ENCODE data around the gene ZPBP2.
"Not testable (repeated sequence)": the region's sequence is repeated elsewhere in the genome, so short reads cannot be mapped to it uniquely, and the experiment has no call there.

ZPBP2 gene, protein sequence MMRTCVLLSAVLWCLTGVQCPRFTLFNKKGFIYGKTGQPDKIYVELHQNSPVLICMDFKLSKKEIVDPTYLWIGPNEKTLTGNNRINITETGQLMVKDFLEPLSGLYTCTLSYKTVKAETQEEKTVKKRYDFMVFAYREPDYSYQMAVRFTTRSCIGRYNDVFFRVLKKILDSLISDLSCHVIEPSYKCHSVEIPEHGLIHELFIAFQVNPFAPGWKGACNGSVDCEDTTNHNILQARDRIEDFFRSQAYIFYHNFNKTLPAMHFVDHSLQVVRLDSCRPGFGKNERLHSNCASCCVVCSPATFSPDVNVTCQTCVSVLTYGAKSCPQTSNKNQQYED

DNA sequence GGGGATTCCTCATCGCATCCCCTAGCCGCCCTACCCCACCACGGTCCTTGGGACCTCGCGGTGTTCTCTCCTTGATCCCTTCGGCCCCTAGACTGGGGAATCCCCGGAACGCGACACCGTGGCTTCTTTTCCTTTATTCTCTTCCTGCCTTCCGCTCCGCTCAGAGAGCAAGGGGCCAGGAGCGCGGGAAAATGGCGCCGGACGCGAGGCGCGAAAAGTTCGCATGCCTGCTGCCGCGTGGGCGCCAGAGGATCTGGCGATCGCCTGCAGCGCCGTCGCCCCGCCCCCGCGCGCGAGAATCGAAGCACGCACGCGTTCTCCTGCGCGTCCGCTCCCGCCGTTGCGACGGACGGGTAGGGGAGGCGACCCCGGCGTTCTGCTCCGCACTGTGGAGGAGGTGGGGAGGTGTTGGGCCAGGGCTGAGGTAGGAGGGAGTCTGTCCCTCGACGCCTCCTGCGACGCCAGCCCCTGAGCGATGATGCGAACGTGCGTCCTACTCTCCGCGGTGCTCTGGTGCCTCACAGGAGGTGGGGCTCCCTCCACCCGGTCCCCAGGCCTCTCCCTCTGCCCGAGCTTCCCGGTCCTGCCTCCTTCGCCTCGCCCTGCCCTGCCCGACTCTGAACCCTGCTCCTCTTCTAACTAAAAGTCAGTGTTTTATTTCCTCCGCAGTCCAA lies at the start of gene ZPBP2:
Gene ZPBP2 (plus strand): TSS at position 323 of the 674 bp plus-strand sequence. CDS start 153 bp downstream, at position 476.
- no peak for DNase-seq

DNA sequence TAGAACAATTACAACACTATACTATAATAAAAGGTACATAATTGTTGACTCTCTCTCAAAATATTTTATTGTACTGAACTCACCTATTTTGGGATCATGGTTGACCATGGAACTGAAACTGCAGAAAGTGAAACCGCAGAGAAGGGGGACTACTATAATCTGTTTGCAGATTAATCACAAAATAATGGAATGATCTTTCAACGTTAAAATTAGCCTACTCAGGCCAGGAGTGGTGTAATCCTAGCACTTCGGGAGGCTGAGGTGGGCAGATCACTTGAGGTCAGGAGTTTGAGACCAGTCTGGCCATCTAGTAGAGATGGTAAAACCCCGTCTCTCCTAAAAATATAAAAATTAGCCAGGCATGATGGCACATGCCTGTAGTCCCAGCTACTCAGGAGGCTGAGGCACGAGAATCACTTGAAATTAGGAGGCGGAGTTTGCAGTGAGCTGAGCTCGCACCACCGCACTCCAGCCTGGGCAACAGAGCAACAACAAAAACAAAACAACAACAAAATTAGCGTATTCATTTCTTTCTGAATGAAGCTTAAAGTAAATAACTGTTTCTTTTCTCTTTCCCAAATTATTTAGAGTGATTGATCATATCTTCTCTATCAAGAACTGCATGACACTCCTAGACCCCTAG lies 49.5 kb upstream of the ZPBP2 start:
- no peak for DNase-seq

DNA sequence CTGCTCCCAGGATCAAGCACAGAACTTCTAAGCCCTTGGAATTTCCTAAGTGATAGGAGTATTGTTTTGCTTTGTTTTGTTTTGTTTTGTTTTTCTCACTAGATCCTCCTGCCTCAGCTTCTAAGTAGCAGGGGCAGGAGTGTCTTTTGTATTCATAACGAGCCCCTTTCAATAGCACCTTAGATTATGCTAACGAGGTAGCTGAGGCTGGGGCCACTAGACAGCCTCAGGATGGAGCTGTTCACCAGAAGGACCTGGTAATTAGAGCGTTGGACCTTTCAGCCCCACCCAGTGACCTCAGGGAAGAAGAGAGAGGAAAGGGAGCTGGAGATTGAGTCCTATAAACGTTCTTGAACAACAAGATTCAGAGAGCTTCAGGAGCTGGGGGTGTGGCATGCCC lies 47.5 kb upstream of the ZPBP2 start:
- no peak for DNase-seq

DNA sequence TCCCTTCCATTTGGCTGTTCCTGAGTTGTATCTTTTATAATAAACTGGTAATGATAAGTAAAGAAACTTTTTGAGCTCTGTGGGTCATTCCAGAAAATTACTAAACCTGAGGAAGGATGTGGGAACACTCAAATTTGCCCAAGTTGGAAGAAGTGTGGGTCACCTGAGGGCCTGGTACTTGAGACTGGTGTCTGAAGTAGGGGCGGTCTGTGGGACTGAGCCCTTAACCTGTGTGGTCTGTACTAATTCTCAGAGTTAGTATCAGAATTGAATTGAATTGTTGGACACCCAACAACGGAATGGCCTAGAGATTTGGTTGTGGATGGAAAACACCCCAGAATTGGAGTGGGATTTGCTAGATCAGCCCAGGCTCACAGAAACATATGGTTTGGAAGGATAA lies 47.0 kb upstream of the ZPBP2 start:
- DNase-seq: no peak

DNA sequence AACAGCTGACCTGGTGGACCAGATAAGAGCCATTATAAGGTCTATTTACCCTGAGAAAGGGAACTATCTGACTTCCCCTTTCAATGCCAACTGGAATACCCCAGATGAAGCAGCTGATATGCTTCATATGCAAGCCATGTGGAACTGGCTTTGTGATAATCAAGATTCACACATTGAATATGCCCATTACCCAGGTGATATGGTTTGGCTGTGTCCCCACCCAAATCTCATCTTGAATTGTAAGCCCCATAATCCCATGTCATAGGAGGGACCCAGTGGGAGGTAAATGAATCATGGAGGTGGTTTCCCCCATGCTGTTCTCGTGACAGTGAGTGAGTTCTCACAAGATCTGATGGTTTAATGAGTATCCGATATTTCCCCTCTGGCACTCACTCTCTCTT lies 46.0 kb upstream of the ZPBP2 start:
- no peak for DNase-seq

DNA sequence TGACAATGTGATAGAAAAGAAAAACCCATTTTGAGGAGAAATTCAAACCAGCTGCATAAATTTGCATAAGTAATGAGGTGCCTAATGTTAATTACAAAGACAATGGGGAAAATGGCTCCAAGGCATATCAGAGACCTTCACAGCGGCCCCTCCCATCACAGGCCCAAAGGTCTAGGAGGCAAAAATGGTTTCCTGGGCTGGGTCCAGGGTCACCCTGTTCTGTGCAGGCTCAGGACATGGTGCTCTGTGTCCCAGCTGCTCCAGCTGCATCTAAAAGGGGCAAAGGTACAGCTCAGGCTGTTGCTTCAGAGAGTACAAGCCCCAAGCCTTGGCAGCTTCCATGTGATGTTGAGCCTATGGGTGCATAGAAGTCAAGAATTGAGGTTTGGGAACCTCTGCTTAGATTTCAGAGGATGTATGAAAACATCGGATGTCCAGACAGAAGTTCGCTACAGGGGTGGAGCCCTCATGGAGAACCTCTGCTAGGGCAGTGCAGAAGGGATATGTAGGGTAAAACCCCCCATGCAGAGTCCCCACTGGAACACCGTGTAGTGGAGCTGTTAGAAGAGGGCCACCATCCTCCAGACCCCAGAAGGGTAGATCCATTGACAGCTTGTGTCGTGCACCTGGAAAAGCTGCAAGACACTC lies 44.5 kb upstream of the ZPBP2 start:
- DNase-seq: no peak

DNA sequence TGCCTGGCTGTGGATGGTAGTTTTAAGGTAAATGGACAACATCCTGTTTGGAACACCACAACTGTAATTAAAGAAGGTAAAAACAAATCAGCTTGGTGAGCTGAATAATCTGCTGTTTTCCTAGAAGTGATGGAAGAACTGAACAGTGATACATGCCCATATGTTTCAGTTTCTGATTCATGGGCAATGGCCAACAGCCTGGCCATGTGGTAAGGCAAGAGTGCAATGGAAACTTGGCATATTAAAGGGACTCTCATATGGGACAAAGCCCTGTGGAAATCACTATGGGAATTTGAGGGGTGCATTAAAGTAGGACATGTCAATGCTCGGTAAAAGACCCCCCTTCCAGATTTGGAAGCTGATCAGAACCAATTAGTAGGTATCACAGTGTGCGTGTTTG lies 41.7 kb upstream of the ZPBP2 start:
- no peak for DNase-seq

DNA sequence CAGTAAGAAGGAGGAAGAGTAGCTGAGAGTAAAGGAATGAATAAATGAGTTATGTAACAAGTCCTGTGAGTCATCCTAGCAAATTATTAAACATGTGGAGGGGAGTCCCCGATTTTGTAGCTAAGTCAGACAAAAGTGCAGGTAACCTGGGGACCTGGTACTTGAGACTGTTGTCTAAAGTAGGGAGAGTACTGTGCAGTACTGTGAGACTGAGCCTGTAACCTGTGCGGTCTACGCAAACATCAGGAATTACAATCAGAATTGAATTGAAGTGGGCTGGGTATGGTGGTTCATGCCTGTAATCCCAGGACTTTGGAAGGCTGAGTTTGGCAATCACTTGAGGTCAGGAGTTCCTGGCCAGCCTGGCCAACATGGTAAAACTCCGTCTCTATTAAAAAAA lies 39.6 kb upstream of the ZPBP2 start:
- DNase-seq: no peak

DNA sequence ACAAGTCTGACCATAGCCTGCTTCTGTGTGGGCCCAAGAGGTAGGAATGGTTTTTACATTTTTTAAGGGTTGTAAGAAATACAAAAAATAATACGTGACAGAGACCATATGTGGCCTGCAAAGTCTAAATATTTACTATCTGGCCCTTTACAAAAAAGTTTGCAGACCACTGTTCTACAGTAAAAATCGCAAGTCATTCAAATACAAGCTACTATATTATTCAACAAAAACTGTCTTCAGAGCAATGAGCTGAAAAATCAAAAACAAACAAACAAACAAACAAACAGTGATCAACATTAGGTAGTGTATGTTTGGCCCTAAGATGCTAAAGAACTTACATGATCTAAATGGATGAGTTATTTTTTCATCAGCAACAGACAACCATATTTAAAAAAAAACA lies 36.4 kb upstream of the ZPBP2 start:
- no peak for DNase-seq

DNA sequence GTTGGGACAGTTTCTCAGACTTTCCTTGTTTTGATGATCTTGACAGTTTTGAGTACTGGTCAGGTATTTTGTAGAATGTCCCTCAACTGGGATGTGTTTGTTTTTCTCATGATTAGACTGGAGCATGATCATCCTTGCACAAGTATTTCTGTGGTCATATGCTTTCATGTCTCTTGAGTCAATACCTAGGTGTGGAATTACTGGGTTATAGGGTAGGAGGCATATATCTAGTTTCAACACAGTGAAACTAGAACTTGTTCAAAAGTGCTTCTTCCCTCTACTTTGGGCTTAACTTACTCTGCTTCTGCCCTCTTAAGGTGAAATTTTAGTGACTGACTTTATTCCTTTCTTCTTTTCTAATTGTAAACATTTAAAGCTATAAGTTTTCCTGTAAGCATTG lies 34.0 kb upstream of the ZPBP2 start:
- DNase-seq: no peak

DNA sequence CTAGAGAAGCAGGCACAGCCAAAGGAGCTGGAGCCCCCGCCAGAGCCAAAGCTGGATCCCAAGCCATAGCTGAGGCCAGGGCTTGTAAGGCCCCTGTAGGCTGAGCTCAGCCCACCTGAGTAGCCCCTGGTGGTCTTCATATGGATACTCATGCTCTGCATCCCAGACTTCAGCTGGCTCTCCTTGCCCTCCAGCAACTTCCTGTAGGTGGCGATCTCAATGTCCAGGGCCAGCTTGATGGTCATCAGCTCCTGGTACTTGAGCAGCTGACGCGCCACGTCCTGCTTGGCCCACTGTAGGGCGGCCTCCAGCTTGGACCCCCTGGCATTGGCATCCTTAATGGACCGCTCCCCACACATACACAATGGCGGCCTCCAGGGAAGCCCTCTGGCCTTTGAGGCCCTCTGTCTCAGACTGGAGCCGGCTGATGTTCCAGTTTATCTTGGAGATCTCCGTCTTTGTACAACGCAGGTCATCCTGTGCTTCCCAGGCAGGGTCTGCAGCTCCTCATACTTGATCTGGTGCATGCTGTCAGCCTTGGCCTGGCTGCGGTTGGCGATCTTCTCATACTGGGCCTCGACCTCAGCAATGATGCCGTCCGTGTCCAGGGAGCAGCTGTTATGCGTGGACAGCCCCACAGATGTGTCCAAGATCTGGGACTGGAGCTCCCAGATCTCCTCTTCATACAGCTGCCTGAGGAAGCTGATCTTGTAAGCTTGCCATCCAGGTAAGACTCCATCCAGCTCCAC lies 32.8 kb upstream of the ZPBP2 start:
- DNase-seq: no peak

DNA sequence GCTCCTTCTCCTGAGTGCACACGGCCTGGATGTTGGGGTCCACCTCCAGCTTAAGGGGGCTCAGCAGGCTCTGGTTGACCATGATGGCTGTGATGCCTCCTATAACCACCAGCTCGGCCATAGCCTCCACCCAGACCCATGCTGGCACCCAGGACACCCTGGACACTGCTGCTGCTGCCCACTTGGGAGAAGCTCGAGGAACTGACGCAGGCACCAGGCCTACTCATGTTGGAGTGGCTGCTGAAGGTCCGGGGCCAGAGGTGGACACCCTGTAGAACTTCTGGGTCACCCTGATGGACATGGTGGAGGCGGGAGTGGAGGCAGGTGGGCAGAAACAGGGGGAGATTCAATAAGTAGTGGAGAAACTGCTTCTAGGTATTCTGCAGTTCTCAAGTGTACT lies 31.9 kb upstream of the ZPBP2 start:
- DNase-seq: no peak

DNA sequence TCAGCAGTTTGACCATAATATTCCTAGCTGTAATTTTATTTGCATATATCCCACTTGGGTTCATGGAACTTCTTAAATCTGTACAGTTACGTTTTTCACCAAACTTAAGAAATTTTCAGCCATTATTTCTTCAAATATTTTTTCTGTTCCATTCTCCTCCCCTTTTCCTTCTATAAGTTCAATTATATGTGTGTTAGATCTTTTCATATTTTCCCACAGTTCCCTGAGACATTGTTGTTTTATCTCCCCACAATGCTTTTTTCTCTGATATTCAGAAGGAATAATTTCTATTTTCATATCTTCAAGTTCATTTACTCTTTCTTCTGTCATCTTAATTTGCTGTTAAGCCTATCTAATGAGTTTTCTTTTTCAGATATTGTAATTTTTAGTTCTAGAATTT lies 29.9 kb upstream of the ZPBP2 start:
- DNase-seq: no peak

DNA sequence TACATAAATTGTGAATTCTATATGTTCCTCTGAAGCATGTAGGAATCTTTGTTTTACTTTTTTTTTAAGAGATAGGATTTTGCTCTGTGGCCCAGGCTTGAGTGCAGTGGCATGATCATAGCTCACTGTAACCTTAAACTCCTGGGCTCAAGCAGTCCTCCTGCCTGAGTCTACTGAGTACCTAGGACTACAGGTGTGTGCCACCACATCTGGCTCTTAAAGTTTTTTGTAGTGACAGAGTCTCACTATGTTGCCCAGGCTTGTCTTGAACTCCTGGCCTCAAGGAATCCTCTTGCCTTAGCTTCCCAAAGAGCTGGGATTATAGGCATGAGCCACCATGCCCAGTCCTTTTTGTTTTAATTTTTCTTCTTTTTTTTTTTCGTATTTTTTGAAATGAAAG lies 29.2 kb upstream of the ZPBP2 start:
- no peak for DNase-seq

DNA sequence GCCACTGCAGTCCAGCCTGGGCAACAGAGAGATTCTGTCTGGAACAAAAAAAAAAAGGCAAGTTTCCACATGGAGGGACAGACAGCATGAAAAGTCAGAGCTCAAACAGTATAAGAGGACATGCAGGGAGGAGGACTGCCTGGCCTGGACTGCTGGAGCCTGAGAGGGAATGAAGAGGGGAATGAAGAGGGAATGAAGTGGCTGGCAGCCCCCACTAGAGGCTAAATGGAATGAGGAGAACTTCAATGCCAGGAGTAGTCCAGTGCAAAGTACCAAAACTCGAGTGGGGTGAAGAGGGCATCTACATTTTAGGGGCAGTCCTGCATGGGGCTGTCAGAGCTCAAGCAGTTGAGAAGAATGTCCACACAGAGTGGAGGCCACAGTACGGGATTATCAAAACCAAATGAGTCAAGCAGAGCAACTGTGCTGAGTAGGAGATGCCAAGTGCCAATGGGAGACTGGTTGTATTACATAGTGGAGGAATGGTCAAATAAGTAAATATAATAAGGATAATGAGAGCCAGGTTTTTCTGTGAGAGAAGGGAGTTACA lies 26.8 kb upstream of the ZPBP2 start:
- DNase-seq: no peak

DNA sequence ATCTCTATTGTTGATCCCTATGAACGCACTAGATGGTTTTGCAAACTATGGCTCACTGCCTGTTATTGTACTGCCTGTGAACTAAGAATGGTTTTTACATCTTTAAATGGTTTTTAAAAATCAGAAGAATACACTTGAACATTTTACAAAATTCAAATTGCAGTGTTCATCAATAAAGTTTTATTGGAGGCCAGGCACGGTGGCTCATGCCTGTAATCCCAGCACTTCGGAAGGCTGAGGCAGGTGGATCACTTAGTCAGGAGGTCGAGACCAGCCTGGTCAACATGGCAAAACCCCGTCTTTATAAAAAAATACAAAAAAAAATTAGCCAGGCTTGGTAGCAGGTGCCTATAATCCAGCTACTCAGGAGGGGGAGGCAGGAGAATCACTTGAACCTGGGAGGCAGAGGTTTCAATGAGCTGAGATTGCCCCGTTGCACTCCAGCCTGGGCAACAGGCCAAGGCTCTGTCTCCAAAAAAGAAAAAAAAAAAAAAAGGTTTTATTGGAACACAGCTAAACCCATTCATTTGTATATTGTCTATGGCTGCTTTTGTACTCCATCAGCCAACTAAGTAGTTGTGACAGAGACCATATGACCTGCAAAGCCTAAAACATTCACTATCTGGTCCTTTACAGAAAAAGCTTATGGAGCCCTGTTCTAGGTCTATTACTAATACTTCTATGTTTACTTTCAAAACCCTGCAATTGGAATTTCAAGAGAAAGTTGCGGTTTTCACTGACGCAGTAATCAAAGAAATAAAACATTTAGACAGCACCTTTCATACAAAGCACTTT lies 22.8 kb upstream of the ZPBP2 start:
- no peak for DNase-seq

DNA sequence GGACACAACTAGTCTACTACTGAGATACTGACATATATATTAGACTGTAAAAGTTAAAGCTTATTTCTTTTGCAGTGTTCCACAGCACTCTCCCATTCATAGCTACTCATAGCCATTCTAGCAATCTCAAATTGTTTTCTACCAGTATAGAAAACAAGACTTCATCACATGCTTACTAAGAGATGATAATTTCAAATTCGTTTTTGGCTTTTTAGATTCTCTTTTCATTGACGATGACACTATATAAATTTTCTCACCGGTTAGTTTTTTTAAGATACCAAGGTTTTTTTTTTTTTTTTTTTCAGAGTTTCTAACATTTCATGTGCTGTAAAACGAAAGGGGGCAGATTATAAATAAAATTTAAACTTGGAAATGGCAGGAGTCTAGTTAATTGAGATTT lies 21.8 kb upstream of the ZPBP2 start:
- DNase-seq: no peak

DNA sequence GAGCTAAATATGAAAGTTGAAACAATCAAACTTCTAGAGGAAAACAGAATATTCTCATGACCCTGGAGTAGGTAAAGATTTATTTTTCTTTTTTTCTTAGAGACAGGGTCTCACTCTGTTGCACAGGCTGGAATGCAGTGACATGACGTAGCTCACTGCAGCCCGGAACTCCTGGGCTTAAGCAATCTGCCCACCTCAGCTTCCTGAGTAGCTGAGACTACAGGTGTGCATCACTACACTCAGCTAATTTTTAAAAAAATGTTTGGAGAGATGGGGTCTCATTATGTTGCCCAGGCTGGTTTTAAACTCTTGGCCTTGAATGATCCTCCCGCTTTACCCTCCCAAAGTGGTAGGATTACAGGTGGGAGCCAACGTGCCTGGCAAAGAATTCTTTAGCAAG lies 19.4 kb upstream of the ZPBP2 start:
- no peak for DNase-seq

DNA sequence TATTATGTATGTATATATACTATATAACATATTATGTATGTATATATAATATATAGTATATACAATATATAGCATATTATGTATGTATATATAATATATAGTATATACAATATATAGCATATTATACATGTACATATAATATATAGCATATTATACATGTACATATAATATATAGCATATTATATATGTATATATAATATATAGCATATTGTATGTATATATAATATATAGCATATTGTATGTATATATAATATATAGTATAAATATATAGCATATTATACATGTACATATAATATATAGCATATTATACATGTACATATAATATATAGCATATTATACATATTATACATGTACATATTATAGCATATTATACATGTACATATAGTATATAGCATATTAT lies 17.8 kb upstream of the ZPBP2 start:
- not testable (repeated sequence) for DNase-seq

DNA sequence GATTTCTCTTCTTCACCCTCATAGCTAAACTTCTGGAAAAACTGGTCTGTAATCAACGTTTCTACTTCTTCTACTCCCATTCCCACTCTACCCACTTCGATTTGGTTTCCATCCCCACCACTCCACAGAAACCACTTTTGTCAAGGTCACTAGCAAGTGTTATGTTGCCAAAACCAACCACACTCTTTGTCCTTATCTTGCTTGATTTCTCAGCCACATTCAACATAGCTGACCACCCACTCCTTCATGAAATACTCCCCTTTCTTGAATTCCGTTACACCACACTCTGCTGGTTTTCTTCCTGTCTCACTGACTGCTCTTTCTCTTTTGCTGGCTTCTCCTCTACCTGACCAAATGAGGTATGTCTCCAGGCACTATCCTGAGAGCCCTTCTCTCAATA lies 15.8 kb upstream of the ZPBP2 start:
- DNase-seq: no peak

DNA sequence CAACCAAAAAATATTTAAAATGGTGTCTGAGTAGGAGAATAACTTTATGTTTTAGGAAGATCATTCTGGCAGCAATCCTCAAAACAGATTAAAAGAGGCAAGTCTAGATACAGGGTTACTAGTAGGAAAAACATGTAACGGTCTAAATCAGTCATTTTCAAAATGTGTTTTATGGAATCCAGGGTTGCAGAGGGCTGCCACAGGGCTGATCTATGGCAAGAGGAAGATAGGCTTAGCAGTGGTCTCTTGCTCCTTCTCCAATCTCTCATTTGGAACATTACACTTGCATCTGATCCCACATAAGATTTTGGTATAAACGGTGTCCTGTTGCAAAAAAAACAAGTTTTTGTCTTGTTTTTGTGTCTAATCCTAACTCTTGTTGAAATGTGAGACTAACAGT lies 13.1 kb upstream of the ZPBP2 start:
- no peak for DNase-seq
